Activated naive CD4-positive, alpha-beta T cell treated with anti-CD3 and anti-CD28 coated beads, Interleukin-2, amount 50 U/mL, for 24 hours (primary cell): ENCODE results near the gene KREMEN2.

Source experiments
- H3K27ac Mint-ChIP-seq: one replicate; pipeline ENCODE4 v1.8.0; 2021; ENCODE audit warnings: mild to moderate bottlenecking, mixed read lengths
- H3K27me3 Mint-ChIP-seq: one replicate; pipeline ENCODE4 v1.8.0; 2021; ENCODE audit warnings: mixed read lengths
- H3K36me3 Mint-ChIP-seq: one replicate; pipeline ENCODE4 v1.8.0; 2021; ENCODE audit warnings: mixed read lengths
- H3K4me1 Mint-ChIP-seq: one replicate; pipeline ENCODE4 v1.8.0; 2021; ENCODE audit warnings: mixed read lengths
- H3K4me3 Mint-ChIP-seq: one replicate; pipeline ENCODE4 v1.8.0; 2021; ENCODE audit warnings: mild to moderate bottlenecking, mixed read lengths
- H3K9me3 Mint-ChIP-seq: one replicate; pipeline ENCODE4 v1.8.0; 2021; ENCODE audit warnings: mixed read lengths

Gene KREMEN2

GRCh38 chr16:2967721-2968161 lies 3.7 kb downstream of the KREMEN2 start:
- Mint-ChIP-seq H3K4me3 (peak overlapping the region; percentile 23), H3K36me3 (no peaks in the 10 kb centered on the region), H3K27ac (no peak overlapping the region), H3K4me1 (peaks cover 13% of the 10 kb centered on the region), H3K9me3 (no peaks in the 10 kb centered on the region), H3K27me3 (peaks cover 13% of the 10 kb centered on the region)

GRCh38 chr16:2968368-2968737 lies 4.3 kb downstream of the KREMEN2 start:
- H3K36me3 Mint-ChIP-seq: no peaks in the 10 kb centered on the region
- H3K4me1 Mint-ChIP-seq: peaks cover 13% of the 10 kb centered on the region
- peak overlapping the region; percentile 74 for H3K4me3 Mint-ChIP-seq
- peaks cover 13% of the 10 kb centered on the region for H3K27me3 Mint-ChIP-seq
- H3K27ac Mint-ChIP-seq: no peak overlapping the region
- no peaks in the 10 kb centered on the region for H3K9me3 Mint-ChIP-seq

GRCh38 chr16:2968738-2969544 lies 4.9 kb downstream of the KREMEN2 start, which contains the start of gene PAQR4:
Gene PAQR4 (plus strand): TSS chr16:2969348. CDS start chr16:2969675, 327 bp downstream.
- Mint-ChIP-seq H3K36me3 (no peaks in the 10 kb centered on the region), H3K4me3 (peak within 1 kb of the TSS; percentile 74), H3K9me3 (no peaks in the 10 kb centered on the region), H3K27me3 (peaks cover 13% of the 10 kb centered on the region), H3K27ac (no peak within 1 kb of the TSS), H3K4me1 (peaks cover 12% of the 10 kb centered on the region)

- Mint-ChIP-seq H3K9me3 (no peaks in the 10 kb centered on the region), H3K27me3 (peaks cover 11% of the 10 kb centered on the region), H3K36me3 (no peaks in the 10 kb centered on the region), H3K4me1 (peaks cover 9% of the 10 kb centered on the region), H3K4me3 (peak overlapping the region; percentile 57), H3K27ac (no peak overlapping the region)
These were observed 5.8 kb downstream of the KREMEN2 start for GRCh38 chr16:2969545-2970521.

GRCh38 chr16:2970563-2970962 lies 6.5 kb downstream of the KREMEN2 start:
- Mint-ChIP-seq H3K36me3 (no peaks in the 10 kb centered on the region), H3K9me3 (no peaks in the 10 kb centered on the region), H3K27ac (no peak overlapping the region), H3K27me3 (peaks cover 8% of the 10 kb centered on the region), H3K4me1 (peaks cover 9% of the 10 kb centered on the region), H3K4me3 (peak overlapping the region; percentile 57)

- peaks cover 8% of the 10 kb centered on the region for H3K27me3 Mint-ChIP-seq
These were observed 7.3 kb downstream of the KREMEN2 start for GRCh38 chr16:2971134-2971984.

GRCh38 chr16:2971985-2972784 lies 8.1 kb downstream of the KREMEN2 start:
- Mint-ChIP-seq H3K27ac (peak overlapping the region; percentile 12), H3K4me3 (no peak overlapping the region), H3K27me3 (peaks cover 8% of the 10 kb centered on the region), H3K9me3 (no peaks in the 10 kb centered on the region), H3K36me3 (no peaks in the 10 kb centered on the region), H3K4me1 (peaks cover 9% of the 10 kb centered on the region)

More at GRCh38 chr16:2971134-2971984, 7.3 kb downstream of the KREMEN2 start:
- peak overlapping the region; percentile 57 for H3K4me3 Mint-ChIP-seq
- no peaks in the 10 kb centered on the region for H3K9me3 Mint-ChIP-seq
- peak overlapping the region; percentile 68 for H3K27ac Mint-ChIP-seq
- H3K36me3 Mint-ChIP-seq: no peaks in the 10 kb centered on the region
- peaks cover 9% of the 10 kb centered on the region for H3K4me1 Mint-ChIP-seq

- Mint-ChIP-seq H3K4me1 (peaks cover 6% of the 10 kb centered on the region), H3K27ac (no peak overlapping the region), H3K4me3 (no peak overlapping the region), H3K27me3 (peaks cover 7% of the 10 kb centered on the region), H3K36me3 (no peaks in the 10 kb centered on the region), H3K9me3 (no peaks in the 10 kb centered on the region)
These were observed 9.0 kb downstream of the KREMEN2 start for GRCh38 chr16:2973093-2973492.

GRCh38 chr16:2973605-2974318 lies 9.7 kb downstream of the KREMEN2 start:
- Mint-ChIP-seq H3K36me3 (no peaks in the 10 kb centered on the region), H3K27ac (peak overlapping the region; percentile 70), H3K9me3 (no peaks in the 10 kb centered on the region), H3K4me3 (no peak overlapping the region), H3K4me1 (no peaks in the 10 kb centered on the region), H3K27me3 (peaks cover 2% of the 10 kb centered on the region)

GRCh38 chr16:2974319-2975056 lies 10.4 kb downstream of the KREMEN2 start:
- peaks cover 2% of the 10 kb centered on the region for H3K27me3 Mint-ChIP-seq
- H3K27ac Mint-ChIP-seq: peak overlapping the region; percentile 70
- no peaks in the 10 kb centered on the region for H3K36me3 Mint-ChIP-seq
- H3K4me3 Mint-ChIP-seq: no peak overlapping the region
- H3K9me3 Mint-ChIP-seq: no peaks in the 10 kb centered on the region
- H3K4me1 Mint-ChIP-seq: no peaks in the 10 kb centered on the region

- Mint-ChIP-seq H3K36me3 (no peaks in the 10 kb centered on the region), H3K4me1 (no peaks in the 10 kb centered on the region), H3K9me3 (no peaks in the 10 kb centered on the region), H3K4me3 (no peak overlapping the region), H3K27me3 (peaks cover 2% of the 10 kb centered on the region), H3K27ac (no peak overlapping the region)
These were observed 11.2 kb downstream of the KREMEN2 start for GRCh38 chr16:2975161-2975795.

GRCh38 chr16:2976201-2976600 lies 12.1 kb downstream of the KREMEN2 start:
- peaks cover 2% of the 10 kb centered on the region for H3K27me3 Mint-ChIP-seq
- no peaks in the 10 kb centered on the region for H3K36me3 Mint-ChIP-seq
- no peak overlapping the region for H3K27ac Mint-ChIP-seq
- H3K4me3 Mint-ChIP-seq: no peak overlapping the region
- peaks cover 6% of the 10 kb centered on the region for H3K4me1 Mint-ChIP-seq
- H3K9me3 Mint-ChIP-seq: no peaks in the 10 kb centered on the region

GRCh38 chr16:2976673-2977072 lies 12.6 kb downstream of the KREMEN2 start:
- peaks cover 2% of the 10 kb centered on the region for H3K27me3 Mint-ChIP-seq
- peaks cover 10% of the 10 kb centered on the region for H3K4me1 Mint-ChIP-seq
- no peaks in the 10 kb centered on the region for H3K36me3 Mint-ChIP-seq
- no peaks in the 10 kb centered on the region for H3K9me3 Mint-ChIP-seq
- no peak overlapping the region for H3K4me3 Mint-ChIP-seq
- H3K27ac Mint-ChIP-seq: no peak overlapping the region
